ENCODE measurements around the gene P2RY6.

P2RY6 gene

GRCh38 chr11:73299751-73300150 is 27.6 kb downstream of the P2RY6 start:
- no peak for DNase-seq

GRCh38 chr11:73306069-73306841 is 34.1 kb downstream of the P2RY6 start:
- DNase-seq: no peak

GRCh38 chr11:73306977-73307322 is 34.8 kb downstream of the P2RY6 start:
- DNase-seq: no peak

GRCh38 chr11:73307323-73308002 is 35.3 kb downstream of the P2RY6 start:
- peak; percentile 96 for DNase-seq

GRCh38 chr11:73308003-73308960 is 36.1 kb downstream of the P2RY6 start, which contains the start of gene ARHGEF17:
Gene ARHGEF17 (plus strand): TSS chr11:73308276. CDS start chr11:73308639, 363 bp downstream.
- DNase-seq: peak; percentile 74

- peak; percentile 16 for DNase-seq
These were observed 37.1 kb downstream of the P2RY6 start for GRCh38 chr11:73308961-73309919.

- DNase-seq: no peak
These were observed 37.9 kb downstream of the P2RY6 start for GRCh38 chr11:73310076-73310475.

GRCh38 chr11:73310661-73311393 is 38.7 kb downstream of the P2RY6 start:
- no peak for DNase-seq

GRCh38 chr11:73311394-73311869 is 39.3 kb downstream of the P2RY6 start:
- no peak for DNase-seq

- no peak for DNase-seq
These were observed 39.9 kb downstream of the P2RY6 start for GRCh38 chr11:73312036-73312435.

GRCh38 chr11:73312851-73313327 is 40.8 kb downstream of the P2RY6 start:
- no peak for DNase-seq

GRCh38 chr11:73313652-73314051 is 41.5 kb downstream of the P2RY6 start:
- peak; percentile 28 for DNase-seq

- DNase-seq: no peak
These were observed 42.2 kb downstream of the P2RY6 start for GRCh38 chr11:73314117-73314961.

- DNase-seq: no peak
These were observed 43.3 kb downstream of the P2RY6 start for GRCh38 chr11:73315293-73316020.

GRCh38 chr11:73316422-73316821 is 44.3 kb downstream of the P2RY6 start:
- no peak for DNase-seq

GRCh38 chr11:73317373-73317772 is 45.2 kb downstream of the P2RY6 start:
- no peak for DNase-seq

- no peak for DNase-seq
These were observed 45.7 kb downstream of the P2RY6 start for GRCh38 chr11:73317803-73318202.

- DNase-seq: no peak
These were observed 46.4 kb downstream of the P2RY6 start for GRCh38 chr11:73318501-73319011.

Measured in GF-D8 (cell line).